Stimulated activated CD4-positive, alpha-beta T cell treated with anti-CD3 and anti-CD28 coated beads, Interleukin-1b, Interleukin-23, amount 100 ng/mL, for 4 hours (primary cell): ENCODE data around the gene SNTA1.
"Not testable (repeated sequence)": the region's sequence is repeated elsewhere in the genome, so short reads cannot be mapped to it uniquely, and the experiment has no call there.

Experiments used
- DNase-seq, 2 donors: peaks; one replicate each; pipeline ENCODE4 v3.0.0-alpha.2; 2020; ENCODE audit warnings: low read depth in 2 of 2

Gene SNTA1

DNA sequence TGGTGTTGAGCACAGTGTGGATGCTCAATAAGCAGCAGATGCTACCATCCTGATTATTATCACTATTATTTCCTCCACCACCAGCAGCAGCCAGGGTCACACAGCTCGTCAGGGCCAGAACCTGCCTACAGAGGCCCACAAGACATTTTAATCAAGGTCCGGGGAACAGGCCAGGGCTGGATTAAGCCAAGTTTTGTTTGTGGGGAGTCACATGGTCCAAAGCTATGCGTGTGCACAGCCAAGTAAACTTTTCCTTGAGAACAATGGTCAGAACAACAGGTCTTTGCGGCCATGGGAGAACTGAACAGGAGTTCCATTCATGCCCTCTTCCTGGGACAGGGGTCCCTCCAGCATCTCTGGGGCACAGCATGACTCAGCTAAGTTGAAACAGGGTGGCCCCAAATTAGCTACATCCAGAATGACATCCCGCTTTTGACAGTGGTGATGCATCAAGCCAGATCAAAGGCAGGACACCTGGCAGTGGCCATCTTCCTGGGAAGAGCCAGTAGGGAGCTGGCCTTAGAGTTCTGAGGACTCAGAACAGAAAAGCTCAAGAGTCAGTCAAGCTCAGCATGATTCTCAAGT lies 11.7 kb downstream of the SNTA1 start:
- no peak for DNase-seq

DNA sequence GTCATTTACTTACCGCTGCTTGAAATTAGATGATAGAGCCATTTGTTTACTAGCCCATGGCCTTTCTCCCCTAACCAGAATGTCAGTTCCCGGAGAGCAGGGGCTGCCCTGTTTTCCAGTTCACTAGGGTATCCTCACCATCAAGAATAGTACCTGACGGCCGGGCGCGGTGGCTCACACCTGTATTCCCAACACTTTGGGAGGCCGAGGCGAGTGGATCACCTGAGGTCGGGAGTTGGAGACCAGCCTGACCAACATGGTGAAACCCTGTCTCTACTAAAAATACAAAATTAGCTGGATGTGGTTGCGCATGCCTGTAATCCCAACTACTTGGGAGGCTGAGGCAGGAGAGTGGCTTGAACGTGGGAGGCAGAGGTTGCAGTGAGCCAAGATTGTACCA lies 19.7 kb downstream of the SNTA1 start:
- DNase-seq: not testable (repeated sequence)

DNA sequence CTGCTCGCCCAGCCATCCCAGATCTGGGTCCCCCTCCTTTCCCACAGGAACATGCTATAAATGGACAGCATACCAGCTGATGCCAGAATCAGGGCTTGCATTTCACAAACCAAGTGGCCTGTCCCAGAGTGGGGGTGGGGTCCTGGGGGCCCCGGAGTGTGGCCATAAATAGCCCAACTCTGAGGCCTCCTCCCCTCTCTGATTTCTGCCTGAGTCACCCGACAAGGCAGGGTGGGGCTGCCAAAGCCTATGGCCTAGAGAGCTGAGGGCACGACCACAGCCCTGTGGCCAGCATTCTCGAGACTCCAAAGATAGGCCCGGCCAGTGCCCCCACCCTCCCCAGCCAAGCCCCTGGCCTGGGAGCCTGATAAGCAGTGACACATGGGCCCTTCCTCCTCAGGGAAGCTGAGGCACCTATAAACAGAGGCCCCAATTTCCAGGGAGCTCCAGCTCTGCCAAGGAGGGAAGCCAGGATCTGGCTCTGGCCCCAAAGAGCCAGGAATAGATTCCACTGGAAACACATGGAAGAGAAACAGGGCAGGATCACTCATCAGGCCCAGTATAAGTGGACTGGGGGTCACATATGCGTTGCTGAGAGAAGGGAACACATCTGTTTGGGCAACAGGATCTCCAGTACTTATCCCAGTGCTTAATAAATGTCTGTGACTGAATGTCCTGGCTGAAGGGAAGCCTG lies 20.3 kb downstream of the SNTA1 start:
- DNase-seq: no peak

DNA sequence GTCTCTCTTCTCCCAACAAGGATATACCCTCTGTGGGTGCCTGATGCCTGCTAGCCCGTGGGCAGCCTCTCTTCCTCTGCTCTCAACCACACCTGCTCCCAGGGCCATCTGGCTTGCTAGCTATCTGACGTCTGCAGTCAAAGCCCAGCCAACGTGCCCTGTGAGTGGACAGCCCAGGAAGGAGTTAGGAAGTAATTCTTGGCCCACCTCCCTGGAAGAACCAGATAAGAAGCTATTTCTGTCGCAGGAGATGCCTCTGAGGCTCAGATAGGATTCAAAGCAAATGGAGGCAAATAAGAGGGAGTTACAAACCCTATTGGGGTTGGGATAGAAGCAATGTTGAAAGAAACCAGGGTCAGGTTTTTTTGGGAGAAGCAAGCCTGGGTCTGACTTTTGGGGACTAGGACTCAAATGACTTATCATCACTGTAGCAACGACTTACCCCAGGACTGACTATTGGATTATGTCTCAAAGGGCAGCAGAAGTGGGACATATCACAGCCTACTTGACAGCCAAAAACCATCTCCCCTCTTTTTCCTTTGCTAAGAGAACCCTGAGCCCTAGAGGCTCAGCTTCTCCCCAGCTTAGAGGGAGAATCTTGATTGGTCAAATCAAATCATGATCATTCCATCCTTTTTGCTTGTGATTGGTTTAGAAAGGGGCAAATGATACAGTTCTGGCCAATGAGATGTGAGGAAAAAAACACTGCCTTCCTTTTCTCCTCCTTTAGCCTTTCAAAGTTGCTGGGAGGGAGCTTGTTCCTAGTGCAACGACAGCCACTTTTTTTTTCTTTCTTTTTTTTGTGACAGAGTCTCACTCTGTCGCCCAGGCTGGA lies 24.2 kb downstream of the SNTA1 start:
- no peak for DNase-seq

DNA sequence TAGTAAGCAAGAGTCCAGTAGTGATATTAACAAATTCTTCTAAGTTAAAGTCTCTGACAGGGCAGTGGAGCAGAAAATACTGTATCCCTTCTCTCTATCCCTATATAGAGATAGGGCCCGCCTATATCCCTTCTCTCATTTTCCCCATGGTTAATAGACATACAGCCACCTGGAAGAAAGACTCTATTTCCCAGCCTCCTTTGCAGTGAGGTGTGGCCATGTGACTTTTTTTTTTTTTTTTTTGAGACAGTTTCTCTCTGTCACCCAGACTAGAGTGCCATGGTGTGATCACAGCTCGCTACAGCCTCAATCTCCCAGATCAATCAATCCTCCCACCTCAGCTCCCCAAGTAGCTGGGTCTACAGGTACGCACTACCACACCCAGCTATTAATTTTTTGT lies 25.5 kb downstream of the SNTA1 start:
- DNase-seq: no peak

DNA sequence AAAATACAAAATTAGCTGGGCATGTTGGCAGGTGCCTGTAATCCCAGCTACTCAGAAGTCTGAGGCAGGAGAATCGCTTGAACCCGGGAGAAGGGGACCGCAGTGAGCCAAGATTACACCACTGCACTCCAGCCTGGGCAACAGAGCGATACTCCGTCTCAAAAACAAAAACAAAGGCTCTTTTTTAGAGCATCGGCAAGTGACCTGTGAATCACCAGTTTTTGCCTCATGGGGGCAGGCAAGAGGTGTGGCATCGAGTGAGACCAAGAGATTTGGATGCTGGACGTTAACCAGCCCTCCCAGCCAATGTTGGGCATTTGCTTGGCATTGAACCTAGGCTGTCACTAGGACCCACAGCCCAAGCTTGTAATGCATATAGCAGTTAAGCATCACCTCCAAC lies 27.6 kb downstream of the SNTA1 start:
- DNase-seq: no peak

DNA sequence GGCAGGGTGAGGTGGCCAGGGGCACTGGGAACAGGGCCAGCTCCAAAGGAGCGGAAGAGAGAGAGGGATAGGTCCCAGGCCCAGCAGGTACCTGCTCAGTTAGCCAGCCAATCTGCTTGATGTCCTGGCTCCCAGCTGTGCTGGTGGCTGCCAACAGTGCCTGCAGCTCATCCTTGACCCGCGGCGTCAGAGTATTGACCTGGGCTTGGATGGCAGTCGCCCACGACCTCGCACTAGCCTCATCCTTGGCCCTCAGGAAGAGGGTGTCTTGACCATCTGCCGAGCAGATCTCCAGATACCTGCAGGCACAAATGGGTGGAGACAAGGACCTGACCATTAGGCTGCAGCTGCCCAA lies 31.1 kb downstream of the SNTA1 start:
- no peak for DNase-seq

DNA sequence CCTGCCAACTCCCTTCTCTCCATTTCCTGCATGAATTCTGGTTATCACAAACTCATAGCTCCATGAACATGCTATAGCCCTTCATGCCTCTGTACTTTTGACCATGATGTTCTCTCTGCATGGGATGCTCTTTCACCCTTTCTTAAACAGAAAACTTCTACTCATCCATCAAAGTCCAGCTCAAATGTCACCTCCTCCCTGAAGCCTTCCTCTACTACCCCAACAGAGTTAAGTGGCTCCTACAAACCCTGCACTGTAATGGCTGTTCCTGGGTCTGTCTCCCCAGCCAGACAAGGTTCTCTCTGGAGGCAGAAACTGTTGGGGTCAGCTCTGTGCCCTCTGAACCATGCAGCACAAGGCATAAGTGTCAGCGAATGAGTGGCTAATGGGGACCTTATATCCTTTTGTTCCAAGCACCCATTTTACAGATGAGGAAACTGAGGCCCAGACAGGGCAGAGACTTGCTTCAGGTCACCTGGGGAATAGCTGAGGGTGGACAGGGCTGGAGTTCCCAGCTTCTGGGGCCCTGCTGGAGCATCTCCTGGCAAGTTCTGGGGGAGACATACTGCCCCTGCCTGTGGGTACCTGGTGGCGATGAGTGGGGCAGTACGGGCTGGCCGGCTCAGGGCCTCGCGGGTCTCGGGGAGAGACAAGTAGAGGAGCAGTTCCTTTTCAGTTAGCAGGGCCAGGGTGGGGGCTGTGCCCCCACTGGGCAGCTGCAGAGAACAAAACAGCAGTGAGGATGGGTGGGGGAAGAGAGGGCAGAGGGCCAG lies 31.7 kb downstream of the SNTA1 start:
- DNase-seq: no peak

DNA sequence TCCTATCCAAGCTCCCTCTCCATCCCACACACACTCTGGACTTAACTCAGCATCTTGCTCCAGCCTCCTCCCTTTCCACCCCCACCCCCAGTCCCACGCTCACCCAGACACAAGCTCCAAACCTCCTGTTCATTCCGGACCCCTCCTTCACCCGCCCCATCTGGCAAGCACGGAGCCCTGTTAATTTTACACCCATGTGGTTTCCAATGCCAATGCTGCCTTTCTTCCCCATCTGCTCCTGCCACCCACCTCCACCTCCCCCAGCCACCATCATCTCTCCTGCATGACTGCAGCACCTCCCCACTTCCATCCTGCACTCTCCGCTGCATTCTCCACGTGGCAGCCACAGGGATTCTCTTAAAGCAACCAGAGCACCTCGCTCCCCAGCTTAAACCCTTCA lies 32.3 kb downstream of the SNTA1 start:
- no peak for DNase-seq

DNA sequence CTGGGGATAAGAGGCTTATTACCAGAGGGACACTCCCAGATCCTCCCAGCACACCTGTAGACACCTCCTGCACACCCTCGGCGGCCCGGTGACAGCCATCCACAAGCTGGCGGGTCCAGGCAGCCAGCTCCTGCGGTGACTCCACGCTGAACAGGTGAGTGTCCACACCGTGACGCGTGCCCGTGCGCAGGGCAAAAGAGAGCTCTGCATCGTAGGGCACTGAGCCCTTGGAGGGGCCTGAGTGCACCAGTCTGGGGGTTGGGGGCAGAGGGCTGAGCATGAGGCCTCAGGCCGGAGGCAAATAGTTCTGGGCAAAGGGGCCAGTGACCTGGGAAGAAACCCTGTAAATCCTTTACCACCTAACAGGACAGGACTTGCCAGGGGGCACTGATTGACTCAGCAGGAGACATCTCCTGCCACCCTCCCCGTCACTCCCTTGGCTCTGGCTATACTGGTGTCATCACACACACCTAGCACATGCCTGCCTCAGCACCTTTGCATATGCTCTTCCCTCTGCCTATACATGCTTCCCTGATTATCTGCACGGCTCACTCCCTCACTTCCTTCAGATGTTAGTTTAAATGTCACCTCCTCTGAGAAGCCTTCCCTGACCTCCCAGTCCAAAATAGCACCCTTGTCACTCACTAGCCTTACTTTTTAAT lies 33.4 kb downstream of the SNTA1 start:
- no peak for DNase-seq

DNA sequence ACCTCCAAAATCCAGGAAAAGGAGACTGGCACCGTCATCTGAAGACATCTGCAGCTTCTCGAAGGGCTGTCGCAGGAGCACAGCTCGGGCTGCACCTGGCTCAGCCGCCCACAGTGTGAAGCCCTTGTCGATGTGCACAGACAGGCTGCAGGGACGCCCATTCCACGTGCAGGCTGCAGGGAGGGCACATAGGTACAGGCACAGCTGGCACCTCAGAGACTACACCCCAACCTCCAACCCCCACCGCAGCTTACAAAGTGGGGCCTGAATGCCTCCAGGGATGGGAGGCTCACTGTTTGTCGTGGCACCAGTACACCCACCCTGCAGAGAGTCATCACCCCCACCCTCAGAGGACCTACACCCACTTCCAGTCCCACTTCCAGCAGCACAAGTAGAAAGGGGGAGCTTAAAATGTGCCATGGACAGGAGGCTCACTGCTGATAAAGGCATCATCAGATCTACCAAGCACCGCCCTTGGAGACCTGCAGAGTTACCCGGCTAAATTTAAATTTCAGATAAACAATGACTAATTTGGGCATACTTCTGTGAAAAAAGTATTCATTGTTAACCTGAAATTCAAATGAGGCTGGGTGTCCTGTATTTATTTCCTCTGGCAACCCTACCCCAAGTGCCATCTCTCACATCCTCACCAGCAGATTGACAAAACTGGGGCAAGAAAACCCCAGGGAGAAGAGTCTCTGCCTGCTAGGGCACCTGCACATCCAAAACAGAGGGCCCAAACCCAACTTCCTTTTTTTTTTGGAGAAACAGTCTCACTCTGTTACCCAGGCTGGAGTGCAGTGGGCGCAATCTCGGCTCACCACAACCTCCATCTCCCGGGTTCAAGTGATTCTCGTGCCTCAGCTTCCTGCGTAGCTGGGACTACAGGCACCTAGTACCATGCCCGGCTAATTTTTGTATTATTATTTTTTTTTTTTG lies 34.6 kb downstream of the SNTA1 start:
- no peak for DNase-seq

DNA sequence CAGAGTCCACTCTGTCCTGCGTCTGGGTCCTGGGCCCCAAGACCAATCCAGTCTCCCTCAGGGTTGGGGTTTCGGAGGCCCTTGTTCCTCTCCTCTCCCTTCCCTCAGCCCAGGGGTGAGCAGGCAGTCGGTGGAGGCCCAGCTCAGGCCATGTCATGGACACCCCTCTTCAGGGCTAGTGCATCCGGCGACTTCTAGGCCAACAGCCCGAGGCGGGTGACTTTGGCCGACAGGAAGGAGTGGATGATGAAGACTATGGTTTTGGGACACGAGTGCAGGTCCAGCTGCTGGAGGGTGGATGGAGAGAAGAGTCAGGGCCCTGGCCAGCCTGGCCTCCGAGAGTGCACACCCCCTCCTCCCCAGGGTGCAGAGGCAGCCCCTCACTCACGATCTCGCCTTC lies 35.2 kb downstream of the SNTA1 start:
- DNase-seq: no peak

DNA sequence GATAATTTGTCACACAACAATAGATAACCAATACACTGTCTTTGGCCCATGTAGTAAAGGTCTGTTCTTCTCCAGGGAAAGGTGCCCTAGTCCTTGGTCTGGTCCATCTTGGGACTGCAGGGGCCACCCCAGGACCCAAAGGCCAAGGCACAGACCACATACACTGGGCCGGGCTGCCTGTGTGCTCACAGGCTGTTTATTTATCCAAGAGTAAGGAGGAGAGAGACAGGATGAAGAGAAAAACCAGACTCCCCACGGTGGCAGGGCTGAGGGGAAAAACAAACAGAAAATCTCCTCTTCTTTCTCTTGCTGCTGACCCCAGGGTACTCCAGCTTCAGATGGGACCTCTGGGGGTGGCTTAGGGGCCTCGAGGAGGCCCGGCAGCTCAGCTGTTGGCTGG lies 35.8 kb downstream of the SNTA1 start:
- DNase-seq: no peak

DNA sequence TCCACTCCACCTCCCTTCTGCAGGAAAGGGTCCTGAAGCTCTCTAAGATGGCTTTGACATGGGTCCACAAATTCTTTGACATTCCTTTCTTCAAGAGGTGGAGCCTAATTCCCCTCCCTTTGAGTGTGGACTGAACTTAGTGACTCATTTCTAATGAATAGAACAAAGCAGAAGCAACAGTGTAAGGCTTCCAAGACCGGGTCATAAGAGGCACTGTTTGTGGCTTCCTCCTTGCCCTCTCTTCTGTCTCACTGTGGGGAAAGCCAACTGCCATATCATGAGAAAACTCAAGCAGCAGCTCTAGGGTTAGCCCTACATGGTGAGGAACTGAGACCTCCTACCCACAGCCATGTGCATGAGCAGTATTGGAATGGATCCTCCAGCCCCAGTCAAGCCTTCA lies 36.3 kb downstream of the SNTA1 start:
- no peak for DNase-seq

DNA sequence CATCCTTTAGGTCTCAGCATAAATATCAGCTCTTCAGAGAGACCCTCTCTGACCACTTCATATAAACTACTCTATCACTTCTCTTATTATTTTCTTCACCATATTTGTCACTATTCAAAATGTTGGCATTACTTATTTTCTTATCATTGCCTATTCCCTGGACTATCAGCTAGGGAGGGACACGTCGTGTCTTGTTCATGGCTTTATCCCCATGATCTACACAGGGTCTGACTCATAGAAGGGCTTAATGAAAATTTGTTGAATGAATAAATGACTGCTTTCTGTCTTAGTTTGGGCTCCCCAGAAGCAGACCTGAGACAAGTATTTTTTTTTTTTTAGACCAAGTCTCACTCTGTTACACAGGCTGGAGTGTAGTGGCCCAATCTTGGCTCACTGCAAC lies 39.3 kb downstream of the SNTA1 start:
- DNase-seq: no peak

DNA sequence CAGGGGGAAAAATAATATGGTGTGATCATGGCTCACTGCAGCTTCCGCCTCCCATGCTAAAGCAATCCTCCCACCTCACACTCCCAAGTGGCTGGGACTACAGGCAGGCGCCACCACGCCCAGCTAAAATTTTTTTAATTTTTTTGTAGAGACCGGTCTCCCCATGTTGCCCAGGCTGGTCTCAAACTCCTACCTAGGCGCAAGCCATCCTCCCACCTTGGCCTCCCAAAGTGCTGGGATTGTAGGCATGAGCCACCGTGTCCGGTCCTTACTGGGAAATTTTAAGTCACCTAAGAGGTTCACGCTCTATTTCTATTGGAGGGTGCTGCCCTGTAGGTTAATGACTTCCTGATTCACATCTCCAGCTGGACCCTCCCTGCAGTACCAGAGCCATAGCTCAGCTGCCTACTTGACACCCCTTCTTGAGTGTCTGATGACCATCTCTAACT lies 41.6 kb downstream of the SNTA1 start:
- no peak for DNase-seq

DNA sequence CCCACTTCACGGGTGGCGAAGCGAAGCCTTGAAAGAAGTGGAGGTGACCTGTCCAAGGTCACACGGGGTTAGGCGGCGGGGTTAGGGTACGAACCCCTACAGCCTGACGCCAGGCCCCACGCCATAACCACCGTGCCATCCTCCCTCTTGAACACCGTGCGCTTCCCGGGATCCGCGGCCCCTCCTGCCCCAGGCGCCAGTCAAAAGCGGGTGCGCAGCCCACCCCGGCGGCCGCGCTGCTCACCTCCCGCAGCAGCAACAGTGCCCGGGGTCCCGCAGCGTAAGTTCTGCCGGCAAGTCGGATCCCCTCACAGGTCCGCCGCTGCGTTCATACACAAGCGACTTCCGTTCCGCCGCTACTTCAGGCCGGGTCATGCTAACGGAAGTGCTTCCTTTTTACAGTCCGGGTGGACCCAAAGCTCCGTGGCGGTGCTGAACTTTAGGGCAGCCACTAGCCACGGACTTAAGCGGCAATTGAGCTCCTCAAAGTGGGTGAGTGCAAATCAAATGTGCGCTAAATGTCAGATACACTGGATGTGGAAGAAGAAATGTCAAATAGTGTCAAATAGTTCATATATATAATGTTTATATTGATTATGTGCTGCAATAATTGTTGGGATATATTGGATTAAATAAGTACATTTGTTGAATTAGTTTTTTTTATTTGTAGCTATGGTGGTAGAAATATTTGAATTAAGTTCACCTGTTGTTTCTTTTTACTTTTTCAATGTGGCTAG lies 42.2 kb downstream of the SNTA1 start, which contains the start of gene CDK5RAP1:
Gene CDK5RAP1, minus strand, starts transcription at position 336 of the 737 bp plus-strand sequence. CDS start 4,455 bp downstream, outside the sequence.
- DNase-seq: peak; percentile 68 to 70

DNA sequence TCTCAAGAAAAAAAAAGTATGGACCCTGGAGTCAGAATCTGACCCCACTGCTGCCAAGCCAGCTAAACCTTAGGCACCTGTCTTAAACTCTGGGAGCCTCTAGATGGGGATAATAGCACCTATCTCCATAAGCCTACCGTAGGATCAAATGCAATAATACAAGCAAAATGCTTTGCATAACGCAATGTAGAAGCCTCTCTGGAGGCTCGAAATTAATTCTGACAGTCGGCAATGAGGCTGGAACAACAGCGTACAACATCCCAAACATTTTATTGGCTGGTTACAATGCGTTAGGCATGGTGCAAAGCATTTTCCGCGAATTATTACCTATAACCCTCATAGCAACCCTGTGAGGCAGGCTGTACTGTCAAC lies 42.8 kb downstream of the SNTA1 start:
- no peak for DNase-seq

DNA sequence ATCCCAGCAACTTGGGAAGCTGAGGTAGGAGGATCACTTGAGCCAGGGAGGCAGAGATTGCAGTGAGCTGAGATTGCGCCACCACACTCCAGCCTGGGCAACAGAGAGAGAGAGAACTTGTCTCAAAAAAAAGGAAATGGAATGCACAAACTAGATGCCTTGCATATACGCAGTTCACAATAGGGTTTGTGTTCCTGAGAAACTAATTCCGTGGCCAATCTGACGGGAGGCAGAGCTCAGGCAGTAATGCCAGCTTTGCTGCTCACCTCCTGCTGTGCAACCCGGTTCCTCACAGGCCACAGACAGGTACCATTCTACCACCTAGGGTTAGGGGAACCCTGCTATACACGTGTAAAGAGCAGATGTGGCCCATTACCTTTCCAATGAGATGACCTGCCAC lies 43.6 kb downstream of the SNTA1 start:
- no peak for DNase-seq

DNA sequence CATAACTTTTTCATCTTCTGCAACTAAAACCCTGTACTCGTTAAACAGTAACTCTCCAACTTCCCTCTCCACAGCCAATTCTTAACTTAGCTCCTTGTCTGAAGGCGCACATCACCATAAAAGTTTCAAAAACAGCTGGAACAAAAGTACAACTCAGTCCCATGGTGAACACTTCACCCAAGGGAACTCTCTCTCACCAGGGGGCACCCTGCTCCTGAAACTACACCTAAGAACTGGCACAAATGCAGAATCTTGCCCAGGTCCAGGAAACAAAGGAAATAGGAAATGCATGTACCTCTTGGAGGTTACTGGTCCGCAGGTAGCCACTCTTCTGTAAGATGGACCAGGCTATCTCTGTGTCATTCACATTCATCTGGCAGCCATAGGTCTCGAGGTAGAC lies 48.8 kb downstream of the SNTA1 start:
- no peak for DNase-seq
